Activated CD4-positive, alpha-beta T cell treated with anti-CD3 and anti-CD28 coated beads, Interleukin-2, Interleukin-4, amounts not matched to agents 100 ng/mL and 50 ng/mL, durations not matched to agents 16 hours and 8 hours (primary cell): ENCODE data around the gene TRPC3.
"Not testable (repeated sequence)": the region's sequence is repeated elsewhere in the genome, so short reads cannot be mapped to it uniquely, and the experiment has no call there.

Experiments
- DNase-seq: peaks from one replicate; pipeline ENCODE4 v3.0.0-alpha.2; 2020; ENCODE audit warnings: low spot score

Gene TRPC3

DNA sequence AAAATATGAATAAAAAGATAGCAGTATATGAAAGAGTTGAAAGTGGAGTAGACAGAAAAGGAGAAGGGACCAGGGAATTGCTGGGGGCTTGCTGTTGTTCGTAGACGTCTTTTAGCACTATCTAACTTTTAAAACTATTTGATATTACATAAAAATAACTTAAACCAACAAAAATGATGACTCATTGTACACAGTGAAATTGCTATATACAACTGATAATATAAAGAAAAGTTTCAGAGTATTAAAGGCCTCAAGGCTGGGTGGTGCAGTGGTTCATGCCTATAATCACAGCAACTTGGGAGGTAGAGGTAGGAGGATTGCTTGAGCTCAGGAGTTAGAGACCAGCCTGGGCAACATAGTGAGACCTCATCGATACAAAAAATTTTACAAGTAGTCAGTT lies 5.2 kb downstream of the TRPC3 start:
- no peak for DNase-seq

DNA sequence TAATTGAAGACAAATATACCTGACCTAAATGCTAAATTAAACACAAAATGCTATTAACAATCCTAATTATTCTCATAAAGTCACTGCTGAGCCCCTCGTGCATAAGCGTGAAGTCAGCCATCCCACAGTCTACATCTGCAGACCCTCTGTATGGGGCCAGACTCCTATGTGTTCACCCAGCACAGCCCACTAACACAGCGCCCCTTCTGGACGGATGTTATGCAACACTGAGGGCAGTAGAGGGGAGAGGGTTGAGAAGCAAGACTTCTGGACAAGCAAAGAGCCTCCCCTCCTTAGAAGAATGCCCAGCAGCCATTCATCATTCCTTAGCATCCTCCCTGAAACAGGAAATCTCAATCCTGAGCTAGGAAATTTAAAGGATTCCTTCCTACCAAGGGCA lies 7.9 kb downstream of the TRPC3 start:
- no peak for DNase-seq

DNA sequence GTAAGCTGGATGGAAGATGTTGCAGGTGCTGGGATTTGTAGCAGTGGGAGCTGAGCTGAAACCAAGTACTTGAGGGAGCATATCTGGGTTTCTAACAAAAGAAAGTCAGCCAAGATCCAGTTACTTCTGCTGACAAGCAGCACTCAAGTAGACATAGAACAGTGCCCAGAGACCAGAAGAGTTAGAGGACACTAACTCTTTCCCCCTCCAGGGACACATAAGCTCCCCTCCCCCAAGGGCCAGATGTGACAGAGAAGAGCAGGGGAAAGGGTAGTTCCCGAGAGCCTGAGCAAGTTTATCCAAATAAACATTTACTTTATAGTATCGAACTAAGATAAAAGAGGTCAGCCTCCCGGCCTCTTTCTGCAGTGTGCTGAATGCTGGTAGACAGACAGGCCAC lies 12.2 kb downstream of the TRPC3 start:
- no peak for DNase-seq

DNA sequence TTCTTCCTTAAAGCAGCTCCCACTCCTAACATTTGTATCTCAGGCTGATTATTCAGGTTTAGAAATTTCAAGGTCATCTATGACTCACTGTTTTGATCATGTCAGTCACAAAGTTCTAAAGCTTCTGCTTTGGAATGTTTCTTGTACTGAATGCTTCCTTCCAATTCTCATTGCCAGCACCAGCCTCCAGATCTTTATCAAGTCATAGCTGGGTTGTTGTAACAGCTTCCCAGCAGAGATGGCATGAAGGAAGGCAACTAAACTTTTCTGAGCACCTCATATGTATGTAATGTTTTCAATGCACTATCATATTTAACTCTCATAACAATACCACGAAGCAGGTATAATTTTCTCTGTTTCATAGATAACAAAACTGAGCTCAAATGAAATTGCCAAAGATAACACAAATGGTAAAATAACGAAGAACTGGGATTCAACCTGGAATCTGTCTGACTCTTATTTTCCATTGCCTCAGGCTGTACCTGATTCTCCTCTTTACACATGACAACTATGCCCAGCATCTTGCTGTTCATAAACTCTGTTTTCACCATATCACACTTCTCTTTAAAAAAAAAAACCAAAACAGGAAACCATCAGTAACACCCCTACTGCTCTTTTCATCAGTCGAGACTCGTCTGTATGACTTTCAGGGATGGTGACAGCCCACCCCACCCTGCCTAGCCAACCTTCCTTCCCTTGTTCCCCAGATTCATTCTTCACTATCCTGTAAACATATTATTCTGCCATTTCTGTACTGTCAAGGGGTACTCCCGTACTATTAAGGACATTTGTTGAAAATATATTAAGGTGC lies 13.4 kb downstream of the TRPC3 start:
- no peak for DNase-seq

DNA sequence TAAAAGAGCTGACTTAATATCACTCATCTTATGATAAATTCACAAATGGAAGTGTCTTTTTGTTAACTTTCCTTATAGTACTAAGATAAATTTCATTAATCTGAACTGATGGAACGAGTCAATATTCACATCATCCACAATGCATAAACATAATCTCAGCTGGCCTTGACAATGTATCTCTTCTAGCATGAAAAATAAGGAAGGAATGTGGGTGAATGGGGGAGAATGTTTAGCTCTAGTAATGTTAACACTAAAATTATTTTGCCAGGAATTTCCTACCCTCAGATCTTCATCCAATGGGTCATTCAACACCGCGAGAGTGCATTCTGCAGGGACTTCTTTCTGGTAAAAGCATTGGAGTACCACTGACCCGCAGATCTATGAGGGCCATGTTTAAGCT lies 15.8 kb downstream of the TRPC3 start:
- DNase-seq, result no peak

DNA sequence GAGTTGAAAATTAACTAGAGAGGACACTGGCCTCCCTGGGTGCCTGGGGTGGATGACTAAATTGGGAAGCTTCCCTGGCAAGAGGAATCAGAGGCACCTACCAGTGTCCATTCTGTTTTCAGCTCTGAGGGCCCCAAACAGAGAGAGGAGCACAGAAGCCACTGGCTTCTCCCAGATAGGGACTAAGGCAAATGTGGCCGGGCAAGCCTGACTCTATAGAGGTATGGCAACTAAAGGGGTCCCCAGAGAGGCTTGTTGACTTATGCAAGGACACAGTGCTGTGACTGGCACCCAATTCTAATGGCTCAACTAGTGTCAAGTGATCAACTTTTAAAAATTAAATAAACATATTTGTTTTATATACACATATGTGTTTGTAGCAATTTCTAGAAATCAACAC lies 17.2 kb downstream of the TRPC3 start:
- no peak for DNase-seq

DNA sequence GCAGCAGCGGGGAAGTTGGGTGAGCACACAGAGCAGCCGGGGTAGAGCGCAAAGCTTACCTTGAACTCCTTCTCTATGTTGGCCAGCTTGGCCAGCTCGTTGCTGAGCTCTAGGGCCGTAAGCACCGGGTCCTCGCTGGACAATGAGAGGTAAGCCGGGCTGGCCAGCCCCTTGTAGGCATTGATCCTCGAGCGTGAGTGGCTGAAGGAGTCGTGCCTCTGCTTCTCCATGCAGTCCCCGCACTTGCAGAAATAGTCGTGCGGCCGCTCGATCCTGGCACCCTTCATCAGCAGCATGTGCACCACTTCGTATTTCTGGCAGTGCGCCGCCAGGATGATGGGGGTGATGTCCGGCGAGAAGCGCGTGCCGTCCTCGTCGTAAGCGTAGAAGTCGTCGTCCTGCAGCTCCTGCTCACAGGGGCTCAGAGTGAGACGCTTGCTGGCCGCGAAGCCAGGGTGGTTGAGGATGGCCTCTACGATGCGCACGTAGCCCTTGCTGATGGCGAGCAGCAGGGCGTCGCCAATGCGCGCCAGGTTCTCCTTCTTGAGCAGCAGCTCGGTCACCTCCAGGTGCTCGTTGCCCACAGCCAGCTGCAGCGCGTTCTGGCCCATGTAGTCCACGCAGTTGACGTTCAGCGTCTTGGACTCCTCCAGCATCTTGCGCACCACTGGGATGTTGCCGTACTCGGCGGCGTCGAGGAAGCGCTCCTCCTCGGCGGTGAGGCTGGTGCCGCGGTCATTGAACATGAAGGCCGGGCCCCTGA lies 19.5 kb downstream of the TRPC3 start:
- no peak for DNase-seq

DNA sequence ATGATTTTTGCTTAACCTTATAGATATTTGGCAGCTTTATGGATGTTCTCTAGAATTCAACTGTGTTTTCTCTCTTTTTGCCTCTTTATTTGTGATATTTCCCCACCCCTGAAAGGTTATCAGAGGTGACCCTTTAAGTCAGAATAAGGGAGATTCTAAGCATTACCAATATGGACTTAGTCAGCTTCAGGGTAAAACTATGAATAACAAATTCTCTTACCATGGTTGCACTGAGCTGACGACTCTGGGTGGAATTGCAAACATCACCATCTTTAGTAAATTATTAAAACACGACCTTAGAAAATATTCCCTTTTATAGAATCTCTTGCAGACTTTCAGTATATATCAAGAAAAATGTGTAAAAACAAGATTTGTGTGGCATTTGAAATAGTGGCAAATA lies 21.6 kb downstream of the TRPC3 start:
- DNase-seq, result no peak

DNA sequence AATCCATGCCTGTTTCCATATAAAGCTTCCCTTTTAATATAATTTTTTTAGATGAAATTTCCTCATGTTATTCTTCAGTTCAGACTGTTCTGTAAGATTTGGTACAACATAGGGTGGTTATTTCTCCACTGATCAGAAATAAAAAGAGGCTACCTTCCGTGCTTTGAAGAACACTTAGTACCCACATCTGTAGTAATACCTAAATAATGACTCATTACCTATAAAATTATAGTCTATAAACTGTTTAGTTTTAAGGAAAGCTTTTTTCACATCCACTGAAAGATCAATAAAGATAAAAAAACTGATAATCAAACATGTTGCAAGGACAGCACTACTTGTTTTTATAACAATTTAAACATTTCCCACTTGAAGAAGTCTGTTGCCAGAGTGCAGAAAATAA lies 23.9 kb downstream of the TRPC3 start:
- no peak for DNase-seq

DNA sequence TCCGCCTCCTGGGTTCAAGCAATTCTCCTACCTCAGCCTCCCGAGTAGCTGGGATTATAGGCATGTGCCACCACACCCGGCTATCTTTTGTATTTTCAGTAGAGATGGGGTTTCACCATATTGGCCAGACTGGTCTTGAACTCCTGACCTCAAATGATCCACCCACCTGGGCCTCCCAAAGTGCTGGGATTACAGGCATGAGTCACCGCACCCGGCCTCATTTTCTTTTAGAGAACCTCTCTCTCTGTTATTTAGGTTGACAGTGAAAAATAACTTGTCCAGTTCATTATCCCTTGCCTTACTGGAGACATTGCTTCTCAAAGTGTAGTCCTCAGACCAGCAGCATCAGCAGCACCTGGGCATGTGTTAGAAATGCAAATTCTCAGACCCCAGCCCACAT lies 25.4 kb downstream of the TRPC3 start:
- not testable (repeated sequence) for DNase-seq

DNA sequence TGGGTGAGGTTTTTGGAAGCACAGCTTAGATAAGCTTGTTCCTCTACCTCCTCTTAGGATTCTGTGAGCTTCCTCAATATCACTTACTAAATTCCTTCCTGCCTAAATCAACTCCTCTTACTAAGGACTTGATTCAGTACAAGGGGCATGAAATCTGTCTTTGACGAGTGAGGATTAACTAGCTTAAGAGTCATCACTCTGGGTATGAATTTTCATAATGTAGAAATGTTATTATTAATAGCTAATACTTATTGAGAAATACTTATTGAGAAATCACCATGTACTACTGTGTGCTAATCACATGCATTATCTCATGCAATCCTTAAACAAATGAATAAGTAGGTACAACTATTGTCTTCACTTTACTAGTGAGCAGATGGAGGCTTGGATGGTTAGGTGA lies 28.6 kb downstream of the TRPC3 start:
- DNase-seq, result no peak

DNA sequence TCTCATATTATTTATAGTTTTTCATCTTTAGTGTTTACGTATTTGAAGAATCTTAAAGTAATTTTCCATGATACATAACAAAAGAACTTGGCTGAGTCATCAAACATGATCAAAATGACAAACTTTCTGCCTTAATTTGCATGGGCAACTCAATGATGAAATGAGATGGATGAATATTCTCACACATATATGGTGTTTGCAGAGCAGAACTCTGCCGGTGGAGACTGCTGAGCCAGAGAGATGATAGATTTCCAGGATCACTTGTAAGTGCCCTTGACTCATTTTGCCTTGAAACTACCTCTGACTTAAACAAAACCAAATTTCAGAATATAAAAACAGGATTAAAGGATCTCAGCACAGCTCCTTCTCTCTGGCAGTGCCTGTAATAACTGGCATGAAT lies 38.2 kb downstream of the TRPC3 start:
- no peak for DNase-seq

DNA sequence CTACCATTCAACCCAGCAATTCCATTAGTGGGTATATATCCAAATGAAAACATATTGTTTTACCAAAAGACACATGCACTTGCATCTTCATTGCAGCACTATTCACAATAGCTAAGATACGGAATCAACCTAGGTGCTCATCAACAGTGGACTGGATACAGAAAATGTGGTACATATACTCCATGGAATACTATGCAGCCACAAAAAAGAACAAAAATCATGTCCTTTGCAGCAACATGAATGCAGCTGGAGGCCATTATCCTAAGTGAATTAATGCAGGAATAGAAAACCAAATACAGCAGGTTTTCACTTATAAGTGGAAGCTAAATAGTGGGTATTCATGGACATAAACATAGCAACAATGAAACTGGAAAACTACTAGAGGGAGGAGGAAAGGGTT lies 43.5 kb downstream of the TRPC3 start:
- no peak for DNase-seq

DNA sequence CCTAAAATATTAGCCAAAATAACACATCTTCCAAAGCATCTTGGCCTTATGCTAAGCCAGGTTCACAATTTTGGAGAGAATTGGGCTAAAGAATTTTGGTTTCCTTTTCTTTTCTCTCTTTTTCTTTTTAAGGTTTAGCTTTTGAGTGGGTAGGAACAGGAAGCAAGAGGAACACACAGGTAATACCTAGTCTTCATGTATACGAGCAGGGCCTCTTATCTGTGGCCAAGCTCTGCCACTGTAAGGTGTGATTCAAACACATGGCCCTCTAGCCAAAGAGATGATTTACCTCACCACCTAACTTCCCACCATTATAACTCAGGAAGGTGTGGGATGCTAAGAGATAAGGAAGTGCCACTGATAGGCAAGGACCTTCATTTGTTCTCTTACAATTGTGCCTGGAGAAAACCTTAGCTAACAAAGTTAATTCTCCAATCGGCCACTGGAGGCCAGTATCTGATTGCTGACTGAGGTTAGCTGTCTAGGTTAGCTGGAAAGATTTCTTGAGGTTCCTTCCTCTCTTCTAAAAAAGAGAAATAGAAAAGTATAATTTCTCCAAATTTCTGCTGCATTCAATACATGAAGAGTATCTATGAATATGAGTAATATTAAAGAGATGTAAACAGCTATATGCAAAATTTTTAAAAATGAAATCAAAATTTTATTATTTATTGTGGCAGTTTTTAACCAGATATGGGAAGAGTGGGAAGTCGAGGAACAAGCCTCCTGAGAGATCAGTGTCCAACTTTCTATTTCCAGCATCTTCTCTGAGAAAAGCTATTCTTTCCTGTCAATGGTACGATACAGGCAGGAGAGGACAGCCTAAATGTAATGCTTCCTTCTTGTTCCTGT lies 51.5 kb downstream of the TRPC3 start:
- peak; percentile 63 for DNase-seq

DNA sequence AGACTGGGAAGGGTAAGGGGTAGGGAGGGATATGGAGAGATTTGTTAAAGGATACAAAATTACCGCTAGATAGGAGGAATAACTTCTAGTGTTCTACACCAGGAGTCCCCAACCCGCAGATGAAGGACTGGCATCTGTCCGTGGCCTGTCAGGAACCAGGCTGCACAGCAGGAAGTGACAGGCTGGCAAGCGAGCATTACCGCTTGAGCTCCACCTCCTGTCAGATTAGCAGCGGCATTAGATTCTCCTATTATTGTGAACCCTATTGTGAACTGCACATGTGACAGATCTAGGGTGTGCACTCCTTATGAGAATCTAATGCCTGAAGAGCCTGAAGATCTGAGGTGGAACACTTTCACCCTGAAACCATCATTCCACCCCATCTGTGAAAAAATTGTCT lies 53.7 kb downstream of the TRPC3 start:
- peak; percentile 17 for DNase-seq

DNA sequence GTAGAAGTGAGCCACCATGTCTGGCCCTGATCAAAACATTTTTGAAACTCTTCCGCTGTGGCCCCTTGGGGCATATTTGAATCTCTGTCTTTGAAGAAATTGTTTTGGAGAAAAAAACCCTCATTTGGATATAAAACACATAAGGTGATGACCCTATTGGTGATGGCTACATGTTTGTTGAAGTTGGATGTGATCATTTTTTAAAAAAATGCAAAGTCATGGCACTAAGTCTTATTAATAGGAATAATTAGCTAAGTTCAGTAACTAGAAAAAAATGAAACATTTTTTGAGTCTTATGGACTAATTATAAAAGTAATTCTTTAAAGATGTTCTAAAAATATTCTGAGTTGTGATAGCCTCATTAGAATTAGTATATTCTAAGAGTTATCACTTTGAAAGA lies 63.7 kb downstream of the TRPC3 start:
- DNase-seq, result no peak

DNA sequence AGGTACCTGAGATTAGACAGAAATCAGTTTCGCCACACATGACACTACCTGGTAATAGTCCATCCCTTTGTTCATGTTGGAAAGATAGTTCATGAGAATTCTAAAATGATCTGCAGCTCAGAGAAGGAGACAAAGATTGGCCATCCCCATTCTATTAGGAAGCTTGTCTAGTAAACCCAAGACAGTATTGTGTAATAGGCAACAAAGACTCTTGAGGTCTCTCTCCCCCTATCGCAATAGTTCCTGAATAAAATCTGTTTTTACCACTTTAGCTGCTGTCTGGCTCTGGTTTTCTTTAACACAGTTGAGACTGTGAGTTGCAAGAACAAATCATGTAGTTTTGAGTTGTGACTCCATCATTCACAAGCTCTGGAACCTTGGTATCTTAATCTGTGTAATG lies 66.7 kb downstream of the TRPC3 start:
- no peak for DNase-seq

DNA sequence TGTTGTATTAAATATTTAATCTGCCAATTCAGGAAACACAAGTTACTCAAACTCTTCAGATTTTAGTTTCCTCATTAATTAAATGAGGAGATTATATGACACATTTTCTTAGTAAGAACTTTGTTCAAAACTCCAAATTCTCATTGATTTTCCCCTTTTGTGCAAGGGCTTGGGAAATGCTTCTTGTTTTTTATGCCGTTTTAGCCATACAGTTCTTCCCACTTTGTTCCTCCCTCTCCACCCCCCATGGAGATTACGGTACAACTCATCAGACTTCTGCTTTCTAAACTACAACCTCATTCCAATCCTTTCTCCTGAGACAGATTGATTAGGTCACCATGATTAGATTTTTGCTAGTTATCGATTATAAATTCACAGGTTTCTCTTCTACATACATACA lies 70.7 kb downstream of the TRPC3 start:
- no peak for DNase-seq

DNA sequence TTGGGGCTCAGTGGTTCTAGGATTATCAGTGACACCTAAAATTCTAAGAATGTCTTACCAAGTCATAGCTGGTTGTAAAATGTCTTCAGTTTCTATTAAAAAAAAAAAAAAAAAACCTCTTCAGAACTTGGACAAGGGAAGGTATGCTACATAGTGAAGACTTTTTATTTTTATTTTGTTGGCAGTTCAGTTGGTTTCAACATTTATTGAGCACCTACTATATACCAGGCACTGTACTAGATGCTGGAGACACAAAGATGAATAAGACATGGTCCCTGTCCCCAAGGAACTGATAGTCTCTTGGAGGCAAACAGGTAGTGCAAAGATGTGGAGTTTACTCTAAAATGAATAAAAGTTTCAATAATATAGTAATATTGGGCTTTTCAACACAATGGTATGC lies 72.7 kb downstream of the TRPC3 start:
- no peak for DNase-seq

DNA sequence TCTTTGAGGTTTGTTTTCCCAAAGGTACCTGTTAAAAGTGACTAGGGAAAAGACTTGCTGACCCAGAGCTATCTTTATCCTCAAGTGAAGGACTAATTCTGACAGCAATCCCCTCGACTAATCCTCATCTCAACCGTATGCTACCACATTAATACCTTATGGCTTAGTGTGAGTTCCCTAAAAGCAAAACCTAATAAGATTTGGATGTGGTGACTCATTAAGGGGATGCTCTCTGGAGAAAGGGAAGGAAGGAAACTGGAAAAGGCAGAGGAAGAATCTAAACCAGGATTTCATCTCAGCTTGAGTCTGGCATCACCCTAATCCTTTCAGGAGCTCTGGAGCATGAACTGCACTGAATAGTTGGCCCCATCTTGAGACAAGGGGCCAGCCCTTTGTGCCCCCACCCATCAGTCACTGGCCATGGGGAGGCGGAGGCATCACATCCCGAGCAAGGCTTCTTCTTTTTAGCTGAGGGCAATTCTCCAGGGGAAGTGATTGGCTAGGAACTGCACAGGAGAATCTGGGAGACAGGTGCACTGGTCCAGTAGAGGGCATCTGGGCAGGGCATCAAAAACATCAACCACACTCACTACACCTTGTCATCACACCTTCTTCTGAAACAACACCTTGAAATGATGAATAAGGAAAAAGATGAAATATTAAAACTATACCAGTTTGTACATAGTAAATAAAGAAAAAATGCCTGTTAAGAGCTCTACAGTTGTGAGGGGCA lies 74.7 kb downstream of the TRPC3 start:
- no peak for DNase-seq

DNA sequence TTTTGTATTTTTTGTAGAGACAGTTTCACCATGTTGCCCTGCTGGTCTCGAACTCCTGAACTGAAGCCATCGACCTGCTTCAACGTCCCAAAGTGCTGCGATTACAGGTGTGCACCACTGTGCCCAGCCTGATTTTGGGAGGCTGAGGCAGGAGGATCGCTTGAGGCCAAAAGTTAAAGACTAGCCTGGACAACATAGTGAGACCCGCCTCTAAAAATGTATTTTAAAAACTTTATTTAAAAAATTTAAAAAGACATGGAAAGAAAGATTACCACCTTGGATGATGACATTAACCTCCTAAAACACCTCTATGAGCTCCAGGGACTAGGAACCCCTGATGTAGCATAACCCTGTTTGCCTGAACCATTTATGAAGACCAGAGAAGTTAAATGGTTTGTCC lies 75.8 kb downstream of the TRPC3 start:
- no peak for DNase-seq

DNA sequence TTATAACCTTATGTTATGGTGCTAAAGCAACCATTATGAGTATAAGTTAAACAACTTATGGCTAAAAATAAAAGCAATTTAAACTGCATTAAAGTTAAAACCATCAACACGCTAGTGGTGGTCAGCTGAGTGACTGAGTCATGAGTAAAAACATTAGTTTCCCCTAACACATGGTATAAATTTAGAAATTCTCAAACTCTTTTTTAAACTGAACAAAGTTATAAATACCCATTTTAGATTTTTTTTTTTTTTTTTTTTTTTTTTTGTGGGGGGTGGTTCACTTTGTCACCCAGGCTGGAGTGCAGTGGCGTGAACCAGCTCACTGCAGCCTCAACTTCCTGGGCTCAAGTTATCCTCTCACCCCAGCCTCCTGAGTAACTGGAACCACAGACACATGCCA lies 76.2 kb downstream of the TRPC3 start:
- DNase-seq, result no peak
